ENCODE data around the gene RASA3. TPM values are rescaled to one million over a fixed set of nuclear protein-coding genes. Genes with fewer than 3 reads are reported as not detected.

Gene RASA3
- total and polyA plus RNA-seq, 2 of the 4 experiments (the other 2 are of a cell fraction) = 21.0 to 31.4 TPM

DNA sequence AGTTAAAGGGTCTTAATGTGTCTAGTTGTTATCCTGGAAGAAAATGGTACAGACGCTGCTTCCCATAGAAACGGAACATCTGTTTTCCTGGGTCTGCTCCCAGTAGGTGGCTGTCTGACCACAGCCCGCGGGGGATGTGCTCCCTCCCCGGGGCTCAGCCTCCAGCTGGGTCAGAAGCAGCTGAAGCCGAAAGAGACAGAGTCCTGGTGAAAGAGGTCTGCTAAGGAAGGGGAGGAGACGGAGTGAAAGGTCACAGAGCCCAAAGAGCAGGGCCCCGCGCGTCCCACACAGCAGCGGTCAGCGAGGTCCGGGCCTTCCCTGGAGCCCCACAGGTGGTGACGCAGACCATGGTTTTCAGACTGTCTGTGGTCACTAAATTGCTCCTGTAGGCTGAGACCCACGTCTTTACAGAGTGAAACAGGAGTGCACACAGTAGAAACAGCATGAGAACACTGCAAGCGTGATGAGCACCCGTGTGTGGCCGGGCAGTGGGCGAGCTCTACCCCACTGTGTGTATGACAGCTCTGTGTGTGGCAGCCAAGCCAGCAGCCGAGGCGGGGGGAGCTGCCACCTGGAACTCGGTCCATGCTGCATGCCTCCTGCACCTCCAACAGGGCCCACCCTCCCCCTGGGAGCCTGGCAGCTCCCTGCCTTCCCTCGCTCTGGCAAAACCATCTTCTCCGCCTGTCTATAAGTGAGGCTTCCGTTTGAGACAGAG lies 106.5 kb downstream of the RASA3 start (continued):
- no peak for TF ChIP-seq RCOR1 (IDR thresholded peaks at IDR 0.05; ENCODE audit: insufficient replicate concordance, low read length)

DNA sequence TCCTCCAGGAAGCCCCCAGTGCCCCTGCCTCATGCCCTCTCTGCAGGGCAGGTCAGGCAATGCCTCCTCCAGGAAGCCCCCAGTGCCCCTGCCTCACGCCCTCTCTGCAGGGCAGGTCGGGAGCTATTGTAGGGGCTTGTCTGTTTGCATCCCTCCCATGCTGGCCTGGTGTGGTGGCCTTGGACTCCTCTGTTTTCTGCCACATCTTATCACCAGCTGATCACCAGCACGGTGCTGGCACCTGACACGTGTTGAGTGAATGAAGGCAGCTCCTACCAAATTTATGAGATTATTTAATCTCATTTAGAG lies 107.1 kb downstream of the RASA3 start:
- peaks cover 61% of the 10 kb centered on the region for H3K36me3 ChIP-seq (ENCODE audit: control insufficient read depth, insufficient read depth, low read length)
- no TSS peak for BruUV-seq (replicated peaks)
- no peak overlapping the region for H3K4ac ChIP-seq (ENCODE audit: low read depth, low read length)
- H3K56ac ChIP-seq (ENCODE audit: extremely low read depth, insufficient read depth, low read length) = no peak overlapping the region
- no peak overlapping the region for H2BK120ac ChIP-seq (ENCODE audit: low read depth, low read length)
- H3K4me1 ChIP-seq (ENCODE audit: control insufficient read depth, insufficient read depth, low read length) = peaks cover 27% of the 10 kb centered on the region
- peaks cover 48% of the 10 kb centered on the region for H4K20me1 ChIP-seq (ENCODE audit: insufficient read depth, low read length)
- H3K9me1 ChIP-seq (ENCODE audit: insufficient read depth, low read length) = peaks cover 16% of the 10 kb centered on the region
- WGBS, 2 experiments (ENCODE audit: extremely low coverage in 2 of 2, insufficient read length in 1 of 2) = no CpG with 5 or more reads among the region's 4 CpGs
- ATAC-seq (ENCODE audit: low read depth) (no peak), DNase-seq (no peak)
- TF ChIP-seq POLR2A (IDR thresholded peaks at IDR 0.05; ENCODE audit: low read depth, low read length) = no peak
- TF ChIP-seq, protein P1, sequence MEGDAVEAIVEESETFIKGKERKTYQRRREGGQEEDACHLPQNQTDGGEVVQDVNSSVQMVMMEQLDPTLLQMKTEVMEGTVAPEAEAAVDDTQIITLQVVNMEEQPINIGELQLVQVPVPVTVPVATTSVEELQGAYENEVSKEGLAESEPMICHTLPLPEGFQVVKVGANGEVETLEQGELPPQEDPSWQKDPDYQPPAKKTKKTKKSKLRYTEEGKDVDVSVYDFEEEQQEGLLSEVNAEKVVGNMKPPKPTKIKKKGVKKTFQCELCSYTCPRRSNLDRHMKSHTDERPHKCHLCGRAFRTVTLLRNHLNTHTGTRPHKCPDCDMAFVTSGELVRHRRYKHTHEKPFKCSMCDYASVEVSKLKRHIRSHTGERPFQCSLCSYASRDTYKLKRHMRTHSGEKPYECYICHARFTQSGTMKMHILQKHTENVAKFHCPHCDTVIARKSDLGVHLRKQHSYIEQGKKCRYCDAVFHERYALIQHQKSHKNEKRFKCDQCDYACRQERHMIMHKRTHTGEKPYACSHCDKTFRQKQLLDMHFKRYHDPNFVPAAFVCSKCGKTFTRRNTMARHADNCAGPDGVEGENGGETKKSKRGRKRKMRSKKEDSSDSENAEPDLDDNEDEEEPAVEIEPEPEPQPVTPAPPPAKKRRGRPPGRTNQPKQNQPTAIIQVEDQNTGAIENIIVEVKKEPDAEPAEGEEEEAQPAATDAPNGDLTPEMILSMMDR (conservative IDR thresholded peaks at IDR 0.05; ENCODE audit: low read depth, low read length) = no peak
- no peak for TF ChIP-seq RCOR1 (IDR thresholded peaks at IDR 0.05; ENCODE audit: insufficient replicate concordance, low read length)
- in situ Hi-C loops (cut with MboI; ENCODE audit: low sequenced_read_pairs) (no loop called here), intact Hi-C loops (cut with micrococcal nuclease) (loop anchor here (10.0 kb wide), 1 partner anchor 211 kb away; no protein-coding TSS in a partner anchor), dilution Hi-C loops (cut with HindIII; ENCODE audit: low sequenced_read_pairs, unreplicated experiment) (no loop called here)
- peaks cover 28 to 74% of the 10 kb centered on the region in 2 experiments for H3K79me1 ChIP-seq (ENCODE audit: low read depth in 1 of 2, low read length in 2 of 2)
- H3K18ac ChIP-seq (ENCODE audit: low read depth, low read length) = no peak overlapping the region
- H2AK9ac ChIP-seq (replicated peaks; ENCODE audit: low read depth, low read length, poor library complexity) = no peak overlapping the region
- H3K23ac ChIP-seq (ENCODE audit: low read depth, low read length) = no peak overlapping the region
- H3K27me3 ChIP-seq (ENCODE audit: control insufficient read depth, insufficient read depth, low read length) = no peaks in the 10 kb centered on the region
- H2AK5ac ChIP-seq (ENCODE audit: low read depth, low read length) = peak overlapping the region; percentile 29; the same call in 1 of the 2 replicates
- no peak overlapping the region for H2BK5ac ChIP-seq (ENCODE audit: low read depth, low read length, poor library complexity, severe bottlenecking)
- H3K9me3 ChIP-seq (ENCODE audit: control insufficient read depth, insufficient read depth, low read length) = no peaks in the 10 kb centered on the region
- no peak overlapping the region for H4K91ac ChIP-seq (ENCODE audit: insufficient read depth, low read depth, low read length)
- no peak overlapping the region for H4K5ac ChIP-seq (ENCODE audit: low read depth, low read length)
- H3K14ac ChIP-seq (replicated peaks; ENCODE audit: low read depth, low read length) = no peak overlapping the region
- H2BK20ac ChIP-seq (ENCODE audit: low read depth, low read length) = peak overlapping the region; percentile 29; the same call in 1 of the 2 replicates
- no peak overlapping the region for H3K4me2 ChIP-seq (ENCODE audit: low read depth, low read length)
- H3K4me3 ChIP-seq (ENCODE audit: insufficient read depth, low read depth, low read length) = no peak overlapping the region
- peak overlapping the region; percentile 18; the same call in 1 of the 2 replicates for H3K9ac ChIP-seq (ENCODE audit: low read depth, low read length)
- H2AFZ ChIP-seq (replicated peaks; ENCODE audit: low read length, poor library complexity) = no peak overlapping the region
- peak overlapping the region in 1 of 2 experiments; percentile 24; a peak in 1 of 4 replicates for H4K8ac ChIP-seq (ENCODE audit: low read depth in 2 of 2, low read length in 2 of 2)
- no peak overlapping the region for H3K27ac ChIP-seq (ENCODE audit: insufficient read depth, low read length)
- H2BK15ac ChIP-seq (ENCODE audit: low read depth, low read length) = no peak overlapping the region; the same call in 2 of the 3 replicates
- ChIA-PET CTCF (no interaction called here), POLR2A (ENCODE audit: unreplicated experiment) (interaction anchor here (0.6 kb wide), 1 partner anchor 189 kb away, joined by 3 read pairs; no protein-coding TSS in a partner anchor)

Data from IMR-90 (cell line).